T-helper 2 cell treated with Interferon-gamma antibody and Interleukin-4, amounts not matched to agents 100 ng/mL and 5 ng/mL, for 36 hours (primary cell): ENCODE measurements around the gene ABCG8. TPM values are rescaled to one million over a fixed set of nuclear protein-coding genes. Genes with fewer than 3 reads are reported as not detected.

ENCODE experiments used
- intact Hi-C: fragments of 100-400 bp; cut with micrococcal nuclease; formaldehyde crosslinking; loops from one replicate; pipeline ENCODE4 v1.15.1; 2023
- total RNA-seq: library from RNA; stranded (reverse); gene quantifications from 2 replicates; pipeline ENCODE4 v1.2.3, GENCODE V29; 2022

ABCG8 gene
- total RNA-seq, 1 donor from 2014 or later: not detected

DNA sequence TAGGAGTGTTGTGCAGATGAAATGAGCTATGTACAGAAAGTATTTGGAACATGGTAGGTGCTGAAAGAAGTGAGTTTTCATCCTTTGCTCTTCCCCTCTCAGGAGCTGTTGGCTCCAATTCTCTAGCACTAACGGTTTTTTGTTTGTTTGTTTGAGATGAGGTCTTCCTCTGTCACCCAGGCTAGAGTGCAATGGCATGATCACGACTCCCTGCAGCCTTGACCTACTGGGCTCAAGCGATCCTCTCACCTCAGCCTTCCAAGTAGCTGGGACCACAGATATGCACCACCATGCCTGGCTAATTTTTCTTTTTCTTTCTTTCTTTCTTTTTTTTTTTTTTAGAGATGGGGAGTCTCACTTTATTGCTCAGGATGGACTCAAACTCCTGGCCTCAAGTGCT, 12.9 kb upstream of the ABCG8 start:
- intact Hi-C loops: no loop called here

- intact Hi-C loops: no loop called here
Measured at GRCh38 chr2:43826305-43827250, 12.2 kb upstream of the ABCG8 start.

GRCh38 chr2:43831543-43832294, 7.1 kb upstream of the ABCG8 start:
- intact Hi-C loops: no loop called here

DNA sequence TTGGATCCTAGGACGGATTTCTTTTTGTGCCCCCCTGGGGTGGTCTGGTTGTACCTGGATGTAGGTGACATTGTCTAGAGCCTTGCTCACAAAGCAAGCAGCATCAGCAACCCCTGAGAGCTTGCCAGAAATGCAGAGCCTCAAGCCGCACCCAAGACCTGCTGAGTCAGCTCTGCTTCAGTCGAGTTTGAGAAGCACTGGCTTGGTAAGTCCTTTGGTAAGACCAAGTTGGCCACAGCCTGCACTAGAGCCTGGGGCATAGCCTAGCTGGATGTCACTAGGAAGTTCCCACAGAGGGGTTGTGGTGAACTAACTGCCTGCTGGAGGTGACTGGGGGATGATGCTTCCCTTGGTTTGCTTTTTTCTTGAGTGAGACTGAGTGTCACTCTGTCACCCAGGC, 6.3 kb upstream of the ABCG8 start:
- intact Hi-C loops: no loop called here

GRCh38 chr2:43837033-43837432, 1.7 kb upstream of the ABCG8 start:
- intact Hi-C loops: no loop called here

DNA sequence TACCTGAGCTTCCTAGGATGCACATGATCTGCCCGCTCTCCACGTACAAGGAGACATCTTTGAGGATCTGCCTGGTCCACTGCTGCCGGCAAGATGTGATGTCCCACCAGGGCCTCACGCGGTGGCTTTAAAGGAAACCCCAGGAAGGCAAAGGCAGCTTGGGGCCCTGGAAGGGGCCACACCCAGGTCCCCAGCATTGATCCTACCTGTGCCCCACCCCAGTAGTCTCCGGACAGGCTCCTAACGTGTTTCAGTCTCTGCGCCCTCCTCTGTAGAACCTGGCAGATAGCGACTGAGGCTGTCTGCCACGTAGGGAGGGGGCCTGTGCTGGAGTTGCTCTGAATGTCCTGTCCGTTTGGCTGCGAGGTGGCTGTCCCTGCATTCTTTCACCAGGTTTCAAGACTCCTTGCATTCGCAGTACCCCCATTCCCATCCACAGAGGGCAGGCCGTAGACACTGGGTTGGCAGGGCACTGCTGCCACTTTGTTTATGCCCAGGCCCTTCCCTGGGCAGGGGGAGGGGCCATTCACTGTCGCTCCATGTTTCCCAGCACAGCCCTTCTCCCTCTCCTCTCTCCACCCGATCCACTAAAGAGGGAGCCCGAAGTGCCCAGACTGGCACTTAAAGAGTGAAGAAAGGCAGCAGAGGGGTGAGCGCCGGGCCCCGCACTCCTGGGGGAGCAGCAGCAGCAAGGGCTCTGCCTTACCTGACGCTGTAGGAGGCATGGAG, 776 bp upstream of the ABCG8 start:
- intact Hi-C loops: no loop called here

- intact Hi-C loops: no loop called here
Measured at GRCh38 chr2:43839776-43840564, 1.2 kb downstream of the ABCG8 start.

- intact Hi-C loops: no loop called here
Measured at GRCh38 chr2:43840965-43841364, 2.2 kb downstream of the ABCG8 start.

DNA sequence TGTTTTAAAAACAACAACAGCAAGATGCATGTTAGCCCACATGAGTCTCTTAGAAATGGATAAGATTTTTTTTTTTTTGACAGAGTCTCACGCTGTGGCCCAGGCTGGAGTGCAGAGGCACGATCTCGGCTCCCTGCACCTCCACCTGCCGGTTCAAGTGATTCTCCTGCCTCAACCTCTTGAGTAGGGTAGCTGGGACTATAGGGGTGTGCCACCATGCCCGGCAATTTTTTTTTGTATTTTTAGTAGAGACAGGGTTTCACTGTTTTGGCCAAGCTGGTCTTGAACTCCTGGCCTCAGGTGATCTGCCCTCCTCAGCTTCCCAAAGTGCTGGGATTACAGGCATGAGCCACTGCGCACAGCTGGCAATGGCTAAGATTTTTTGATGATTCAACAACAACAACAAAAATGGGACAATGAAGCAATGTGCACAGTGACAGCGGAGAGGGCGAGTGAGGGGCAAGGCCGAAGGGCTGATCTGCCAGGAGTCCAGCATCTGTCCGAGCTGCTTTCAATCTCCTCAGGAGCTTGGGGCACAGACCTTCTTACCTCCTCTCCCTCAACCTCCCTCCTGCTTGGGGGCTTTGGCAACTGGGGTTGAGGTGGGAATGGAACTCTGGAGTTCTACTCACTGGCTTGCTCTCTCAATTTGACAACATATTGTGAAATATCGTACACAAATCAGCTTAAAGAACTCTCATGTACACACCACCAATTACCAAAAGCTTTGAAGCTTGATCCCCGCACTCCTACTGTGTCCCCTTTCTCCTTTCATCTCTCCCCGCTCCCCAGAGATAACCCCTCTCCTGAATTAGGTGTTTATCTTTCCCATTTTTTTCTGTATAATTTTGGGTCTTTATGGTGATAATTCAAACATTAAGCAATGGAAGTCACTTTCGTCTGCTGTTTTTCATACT, 3.4 kb downstream of the ABCG8 start:
- intact Hi-C loops: no loop called here

DNA sequence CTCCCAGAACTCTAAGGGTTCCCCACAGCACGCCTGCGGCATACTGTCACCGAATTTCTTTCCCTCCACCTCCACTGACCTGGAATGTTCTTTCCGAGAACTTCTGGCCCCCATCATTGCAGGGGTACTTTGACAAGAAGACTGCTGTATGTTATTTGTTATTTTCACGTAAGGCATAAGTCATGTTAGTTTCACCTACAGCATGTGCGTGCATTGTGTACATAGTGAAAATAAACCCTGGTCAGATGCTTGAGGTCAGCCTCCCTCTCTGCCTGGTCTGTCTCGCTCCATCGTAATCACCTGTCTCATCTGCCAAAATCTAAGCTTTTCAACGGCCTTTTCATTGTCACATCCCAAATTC, 4.1 kb downstream of the ABCG8 start:
- intact Hi-C loops: no loop called here

DNA sequence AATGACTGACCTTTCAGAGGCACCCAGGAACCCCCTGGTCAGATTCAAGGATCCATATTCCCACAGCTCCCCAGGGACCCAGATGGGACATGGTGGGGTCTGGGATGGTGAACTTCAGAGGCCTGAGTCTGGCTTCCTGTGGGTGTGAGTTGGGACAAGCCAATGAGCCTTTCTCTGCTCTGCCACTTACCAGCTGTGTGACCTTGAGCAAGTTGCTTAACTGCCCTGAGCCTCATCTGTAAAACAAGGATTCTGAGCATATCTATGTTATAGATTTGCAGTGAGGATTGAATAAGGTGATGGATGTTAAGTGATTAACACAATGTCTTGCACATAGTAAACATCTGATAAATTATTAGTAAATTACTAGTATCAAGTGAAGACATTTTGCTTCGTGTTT, 6.4 kb downstream of the ABCG8 start:
- intact Hi-C loops: no loop called here

DNA sequence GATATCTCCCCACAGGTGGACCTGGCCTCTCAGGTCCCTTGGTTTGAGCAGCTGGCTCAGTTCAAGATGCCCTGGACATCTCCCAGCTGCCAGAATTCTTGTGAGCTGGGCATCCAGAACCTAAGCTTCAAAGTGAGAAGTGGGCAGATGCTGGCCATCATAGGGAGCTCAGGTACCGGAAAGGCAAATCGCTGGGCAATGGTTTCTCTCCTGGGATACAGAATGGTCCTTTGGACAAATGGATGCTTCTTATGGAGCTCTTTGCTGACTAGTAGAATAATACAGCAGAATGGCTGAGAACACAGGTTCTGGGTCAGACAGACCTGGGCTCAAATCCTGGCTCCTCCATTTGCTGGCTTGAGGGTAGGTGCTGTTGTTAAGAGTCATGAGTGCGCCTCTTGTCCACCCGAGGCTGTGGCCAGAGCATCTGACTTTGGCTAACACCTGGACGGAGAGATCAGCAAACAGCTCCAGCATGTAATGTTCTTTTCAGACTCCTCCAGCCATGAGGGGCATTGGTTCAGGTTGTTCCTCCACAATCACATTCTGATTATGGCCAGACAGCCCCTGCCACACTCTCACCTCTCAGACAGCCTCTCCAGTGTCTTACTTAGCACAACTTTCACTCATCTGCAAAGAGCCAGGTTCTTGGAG, 7.5 kb downstream of the ABCG8 start:
- intact Hi-C loops: no loop called here

DNA sequence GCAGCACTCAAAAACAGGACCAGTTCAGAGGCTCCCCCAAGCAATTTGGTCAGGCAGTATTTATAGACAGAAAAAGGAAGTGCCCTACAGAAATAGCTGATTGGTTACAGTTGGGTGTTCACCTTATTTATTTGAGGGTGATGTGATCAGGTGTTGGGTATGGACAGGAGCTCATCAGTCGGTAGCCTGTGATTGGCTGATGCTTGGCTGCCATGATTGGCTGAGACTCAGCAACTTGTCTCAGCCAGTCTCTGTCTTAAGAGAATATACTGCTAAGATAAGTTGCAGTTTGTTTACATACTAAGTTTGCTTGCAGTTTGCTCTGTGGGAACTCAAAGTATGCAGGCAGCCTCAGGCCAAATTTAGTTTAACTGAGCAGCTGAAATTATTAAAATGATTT, 9.4 kb downstream of the ABCG8 start:
- intact Hi-C loops: no loop called here

GRCh38 chr2:43851011-43851980, 12.5 kb downstream of the ABCG8 start:
- intact Hi-C loops: no loop called here

- intact Hi-C loops: no loop called here
Measured at GRCh38 chr2:43852196-43852730, 13.5 kb downstream of the ABCG8 start.

DNA sequence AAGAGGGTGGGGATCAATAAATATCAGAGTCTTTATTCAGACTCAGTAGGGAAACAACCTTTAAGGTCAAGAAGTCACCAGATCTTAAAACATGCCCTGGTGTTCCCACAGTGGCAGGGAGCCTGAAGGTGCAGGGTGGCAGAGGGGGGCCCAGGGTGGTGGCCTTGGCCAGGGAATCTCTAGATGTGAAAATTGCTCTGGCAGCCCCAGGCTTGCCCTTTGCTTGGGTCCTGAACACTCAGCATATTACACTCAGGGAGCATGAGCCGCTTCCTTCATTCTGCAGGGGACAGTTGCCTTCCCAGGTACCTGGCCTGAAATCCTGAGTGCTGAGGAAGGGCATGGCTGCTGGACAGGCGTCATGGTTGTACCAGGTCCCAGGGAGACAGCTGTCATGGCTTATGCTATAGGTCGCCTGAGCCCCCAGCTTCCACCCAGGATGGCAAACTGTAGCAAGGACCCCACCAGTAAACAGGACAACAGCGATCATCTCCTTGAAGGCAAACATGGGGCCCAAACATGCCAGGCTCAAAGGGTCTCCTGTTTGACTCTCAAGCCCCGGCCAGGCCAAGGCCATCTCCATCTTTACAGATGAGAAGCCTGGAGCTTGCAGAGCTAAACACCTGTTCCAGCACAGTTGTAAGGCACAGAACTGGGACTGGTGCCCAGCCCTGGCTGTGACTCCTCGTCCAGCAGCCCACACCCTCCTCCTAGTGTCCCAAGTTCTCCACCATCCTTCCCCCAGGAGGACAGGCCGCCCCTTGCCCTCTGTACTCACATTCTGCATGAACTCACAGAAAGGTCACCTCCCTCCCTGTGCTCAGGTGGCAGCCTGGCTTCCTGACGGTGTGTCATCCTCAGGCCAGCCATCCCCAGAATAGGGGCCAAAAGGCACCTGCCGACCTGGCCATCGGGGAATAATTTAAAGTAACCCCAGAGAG, 14.6 kb downstream of the ABCG8 start:
- intact Hi-C loops: no loop called here

DNA sequence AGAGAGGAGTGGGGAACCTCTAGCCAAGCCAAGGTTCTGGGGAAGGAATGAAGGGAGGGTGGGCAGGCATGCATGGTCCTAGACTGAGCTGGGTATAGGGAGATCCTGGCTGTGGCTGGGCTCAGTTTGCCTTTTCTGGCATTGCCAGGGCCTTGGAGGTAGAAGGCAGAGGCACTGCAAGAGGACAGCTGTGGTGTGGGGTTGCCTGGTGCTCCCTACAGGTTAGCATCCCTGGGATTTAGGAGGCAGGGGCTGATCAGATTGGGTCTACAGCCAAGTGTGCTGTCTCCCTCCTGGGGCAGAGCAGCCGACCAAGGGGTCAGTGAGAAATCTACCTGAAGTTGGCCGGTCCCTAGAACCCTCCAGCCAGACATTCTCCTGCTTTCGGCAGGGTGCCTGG, 15.9 kb downstream of the ABCG8 start:
- intact Hi-C loops: no loop called here
